ENCODE data around the gene PTPN23. TPM values are rescaled to one million over a fixed set of nuclear protein-coding genes. Genes with fewer than 3 reads are reported as not detected.

The PTPN23 gene
- total and polyA plus RNA-seq, 10 of the 15 experiments (the other 5 are each of a cell fraction or from before 2014, with no cell fraction given), result 0.44 to 28.6 (median 4.4) TPM

DNA sequence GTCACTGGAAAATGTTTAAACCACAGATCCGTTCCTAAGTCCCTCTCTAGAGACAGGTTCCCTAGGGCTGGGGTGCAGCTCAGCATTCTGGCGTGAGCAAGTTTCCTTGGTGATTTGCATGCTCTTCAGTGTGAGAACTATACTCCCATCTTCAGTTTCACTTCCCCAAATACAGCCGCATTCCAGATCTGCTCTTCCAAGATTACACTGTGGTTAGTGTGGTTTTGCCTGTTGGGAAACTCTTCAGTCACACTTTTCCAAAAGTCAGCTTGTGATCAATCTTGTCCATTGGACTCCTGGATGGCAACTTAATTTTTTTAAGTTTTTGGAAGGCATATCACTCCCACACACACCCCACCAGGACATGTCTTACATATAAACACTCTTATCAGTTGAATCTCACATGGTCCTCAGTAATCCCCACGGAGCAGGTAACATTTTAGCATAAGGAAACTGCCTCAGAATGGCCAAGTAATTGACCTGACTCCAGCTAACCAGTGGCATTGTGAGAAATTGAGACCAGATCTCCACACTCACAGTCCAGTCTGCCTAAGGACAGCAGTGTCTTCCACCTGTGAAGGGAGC lies 33.5 kb upstream of the PTPN23 start (continued):
- TF ChIP-seq ZBED1 (IDR thresholded peaks at IDR 0.05; ENCODE audit: borderline replicate concordance) (0 out of 2 replicates have a peak, but pooled peaks have one; percentile 46), RB1 (IDR thresholded peaks at IDR 0.05; ENCODE audit: borderline replicate concordance) (peak; percentile 96; the same call in 1 of the 2 replicates), KAT2A (conservative IDR thresholded peaks at IDR 0.05; ENCODE audit: control insufficient read depth, low read depth, low read length) (no peak), ESRRA (IDR thresholded peaks at IDR 0.05; ENCODE audit: low read length) (no peak), SMC3 (IDR thresholded peaks at IDR 0.05; ENCODE audit: borderline replicate concordance, low read length) (no peak), TCF7 (IDR thresholded peaks at IDR 0.05; ENCODE audit: borderline replicate concordance) (no peak), EED (IDR thresholded peaks at IDR 0.05; ENCODE audit: low read depth) (peak; percentile 100), BACH1 (IDR thresholded peaks at IDR 0.05; ENCODE audit: borderline replicate concordance) (peak; percentile 86; the same call in 1 of the 2 replicates), BCL11A (IDR thresholded peaks at IDR 0.05; ENCODE audit: low read depth, low read length) (peak; percentile 79), NRF1 (conservative IDR thresholded peaks at IDR 0.05; ENCODE audit: low read depth, low read length) (no peak), HDAC6 (IDR thresholded peaks at IDR 0.05; ENCODE audit: unreplicated experiment) (no peak), ZNF24 (IDR thresholded peaks at IDR 0.05) (peak; percentile 42; the same call in 1 of the 2 replicates), MTA3 (IDR thresholded peaks at IDR 0.05; ENCODE audit: borderline replicate concordance, low read length) (peak; percentile 94; the same call in 1 of the 2 replicates), POU2F2 (IDR thresholded peaks at IDR 0.05; ENCODE audit: borderline replicate concordance, low read depth, low read length) (peak; percentile 92; the same call in 2 of the 3 replicates), NFYA (IDR thresholded peaks at IDR 0.05; ENCODE audit: borderline replicate concordance, low read depth, low read length) (no peak), CEBPB (IDR thresholded peaks at IDR 0.05; ENCODE audit: borderline replicate concordance in 1 of 2, low read depth in 2 of 2, low read length in 2 of 2) (no peak), ZSCAN29 (IDR thresholded peaks at IDR 0.05) (no peak), HCFC1 (IDR thresholded peaks at IDR 0.05; ENCODE audit: low read length) (no peak), KDM1A (IDR thresholded peaks at IDR 0.05; ENCODE audit: borderline replicate concordance) (no peak), SUZ12 (IDR thresholded peaks at IDR 0.05; ENCODE audit: unreplicated experiment) (no peak), CBFB (IDR thresholded peaks at IDR 0.05; ENCODE audit: low read depth) (peak; percentile 96), EZH2 (IDR thresholded peaks at IDR 0.05; ENCODE audit: borderline replicate concordance, control insufficient read depth, low read depth, low read length) (no peak), JUNB (IDR thresholded peaks at IDR 0.05) (no peak), MEF2A (IDR thresholded peaks at IDR 0.05; ENCODE audit: insufficient read depth, low read depth, low read length) (peak; percentile 58; the same call in 1 of the 2 replicates), RBBP5 (conservative IDR thresholded peaks at IDR 0.05) (no peak), RAD51 (IDR thresholded peaks at IDR 0.05) (no peak; the same call in 1 of the 2 replicates), LARP7 (IDR thresholded peaks at IDR 0.05) (no peak)
- TF ChIP-seq, protein P1, sequence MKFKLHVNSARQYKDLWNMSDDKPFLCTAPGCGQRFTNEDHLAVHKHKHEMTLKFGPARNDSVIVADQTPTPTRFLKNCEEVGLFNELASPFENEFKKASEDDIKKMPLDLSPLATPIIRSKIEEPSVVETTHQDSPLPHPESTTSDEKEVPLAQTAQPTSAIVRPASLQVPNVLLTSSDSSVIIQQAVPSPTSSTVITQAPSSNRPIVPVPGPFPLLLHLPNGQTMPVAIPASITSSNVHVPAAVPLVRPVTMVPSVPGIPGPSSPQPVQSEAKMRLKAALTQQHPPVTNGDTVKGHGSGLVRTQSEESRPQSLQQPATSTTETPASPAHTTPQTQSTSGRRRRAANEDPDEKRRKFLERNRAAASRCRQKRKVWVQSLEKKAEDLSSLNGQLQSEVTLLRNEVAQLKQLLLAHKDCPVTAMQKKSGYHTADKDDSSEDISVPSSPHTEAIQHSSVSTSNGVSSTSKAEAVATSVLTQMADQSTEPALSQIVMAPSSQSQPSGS (IDR thresholded peaks at IDR 0.05; ENCODE audit: low read length), result peak; percentile 77; the same call in 1 of the 2 replicates
- TF ChIP-seq, protein P2, sequence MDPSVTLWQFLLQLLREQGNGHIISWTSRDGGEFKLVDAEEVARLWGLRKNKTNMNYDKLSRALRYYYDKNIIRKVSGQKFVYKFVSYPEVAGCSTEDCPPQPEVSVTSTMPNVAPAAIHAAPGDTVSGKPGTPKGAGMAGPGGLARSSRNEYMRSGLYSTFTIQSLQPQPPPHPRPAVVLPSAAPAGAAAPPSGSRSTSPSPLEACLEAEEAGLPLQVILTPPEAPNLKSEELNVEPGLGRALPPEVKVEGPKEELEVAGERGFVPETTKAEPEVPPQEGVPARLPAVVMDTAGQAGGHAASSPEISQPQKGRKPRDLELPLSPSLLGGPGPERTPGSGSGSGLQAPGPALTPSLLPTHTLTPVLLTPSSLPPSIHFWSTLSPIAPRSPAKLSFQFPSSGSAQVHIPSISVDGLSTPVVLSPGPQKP (IDR thresholded peaks at IDR 0.05; ENCODE audit: low read depth, low read length), result no peak
- TF ChIP-seq, protein P3, sequence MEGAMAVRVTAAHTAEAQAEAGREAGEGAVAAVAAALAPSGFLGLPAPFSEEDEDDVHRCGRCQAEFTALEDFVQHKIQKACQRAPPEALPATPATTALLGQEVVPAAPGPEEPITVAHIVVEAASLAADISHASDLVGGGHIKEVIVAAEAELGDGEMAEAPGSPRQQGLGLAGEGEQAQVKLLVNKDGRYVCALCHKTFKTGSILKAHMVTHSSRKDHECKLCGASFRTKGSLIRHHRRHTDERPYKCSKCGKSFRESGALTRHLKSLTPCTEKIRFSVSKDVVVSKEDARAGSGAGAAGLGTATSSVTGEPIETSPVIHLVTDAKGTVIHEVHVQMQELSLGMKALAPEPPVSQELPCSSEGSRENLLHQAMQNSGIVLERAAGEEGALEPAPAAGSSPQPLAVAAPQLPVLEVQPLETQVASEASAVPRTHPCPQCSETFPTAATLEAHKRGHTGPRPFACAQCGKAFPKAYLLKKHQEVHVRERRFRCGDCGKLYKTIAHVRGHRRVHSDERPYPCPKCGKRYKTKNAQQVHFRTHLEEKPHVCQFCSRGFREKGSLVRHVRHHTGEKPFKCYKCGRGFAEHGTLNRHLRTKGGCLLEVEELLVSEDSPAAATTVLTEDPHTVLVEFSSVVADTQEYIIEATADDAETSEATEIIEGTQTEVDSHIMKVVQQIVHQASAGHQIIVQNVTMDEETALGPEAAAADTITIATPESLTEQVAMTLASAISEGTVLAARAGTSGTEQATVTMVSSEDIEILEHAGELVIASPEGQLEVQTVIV (IDR thresholded peaks at IDR 0.05; ENCODE audit: borderline replicate concordance, partially characterized antibody), result no peak
